Fibroblast of villous mesenchyme (primary cell): ENCODE results near the gene MGAT3. TPM values are rescaled to one million over a fixed set of nuclear protein-coding genes. Genes with fewer than 3 reads are reported as not detected.

Experiments
- DNase-seq: peaks from one replicate; pipeline ENCODE4 v3.0.0-alpha.2; 2010; ENCODE audit warnings: low read depth
- H3K4me3 ChIP-seq: 2 replicates; pipeline ENCODE4 v1.5.1; 2011; ENCODE audit warnings: low read depth, mild to moderate bottlenecking, low read length
- CTCF ChIP-seq: IDR thresholded peaks from 2 replicates; pipeline ENCODE4 v1.5.1; 2012; ENCODE audit warnings: low read depth, mild to moderate bottlenecking, low read length; ENCODE audit not compliant: insufficient read depth
- total RNA-seq: library from RNA; depleted of rRNA; stranded (reverse); fragments of >200 nt; gene quantifications from 2 replicates; pipeline ENCODE4 v1.2.3, GENCODE V29; 2012

MGAT3 gene
- total RNA-seq, 1 donor: 1.3 TPM

- peak; percentile 70 for DNase-seq
- no peak for TF ChIP-seq CTCF
- no peak overlapping the region for H3K4me3 ChIP-seq
Measured at GRCh38 chr22:39470451-39471291, 13.9 kb downstream of the MGAT3 start.

- no peak overlapping the region for H3K4me3 ChIP-seq
- peak; percentile 80 for DNase-seq
- TF ChIP-seq CTCF: no peak
Measured at GRCh38 chr22:39471381-39472141, 14.7 kb downstream of the MGAT3 start.

GRCh38 chr22:39472570-39473556 lies 16.1 kb downstream of the MGAT3 start:
- H3K4me3 ChIP-seq: no peak overlapping the region
- peak; percentile 88 for DNase-seq
- no peak for TF ChIP-seq CTCF

- no peak for TF ChIP-seq CTCF
- H3K4me3 ChIP-seq: no peak overlapping the region
- DNase-seq: no peak
Measured at GRCh38 chr22:39473851-39474250, 17.0 kb downstream of the MGAT3 start.

- H3K4me3 ChIP-seq: no peak overlapping the region
- TF ChIP-seq CTCF: no peak
- no peak for DNase-seq
Measured at GRCh38 chr22:39474351-39475111, 17.7 kb downstream of the MGAT3 start.

GRCh38 chr22:39475337-39475736 lies 18.5 kb downstream of the MGAT3 start:
- TF ChIP-seq CTCF: no peak
- no peak overlapping the region for H3K4me3 ChIP-seq
- no peak for DNase-seq
